Neural cell (in vitro differentiated cells): ENCODE data around the gene BRINP2. TPM values are rescaled to one million over a fixed set of nuclear protein-coding genes. Genes with fewer than 3 reads are reported as not detected.
A peak's percentile ranks its signal among the peaks of the same experiment; 100 is the strongest.

Source experiments
- H2AFZ ChIP-seq: fragments of 200-600, 300-800 bp; sonication (generic), shearing (Covaris generic); 2 replicates; pipeline ENCODE4 v1.6.0; 2014; ENCODE audit warnings: low read depth, mild to moderate bottlenecking, antibody characterized with exemption, low read length, moderate library complexity
- H3F3A ChIP-seq: fragments of 200-600 bp; shearing (Covaris generic); 2 replicates; pipeline ENCODE4 v1.6.1; 2016; ENCODE audit warnings: mild to moderate bottlenecking, moderate library complexity, mixed read lengths, antibody characterized with exemption, low read length; ENCODE audit not compliant: insufficient read depth, poor library complexity, severe bottlenecking
- H3K27ac ChIP-seq: fragments of 200-600, 300-800 bp; sonication (generic), shearing (Covaris generic); 2 replicates; pipeline ENCODE4 v1.5.1; 2014; ENCODE audit warnings: mild to moderate bottlenecking, low read length, moderate library complexity
- H3K27me3 ChIP-seq: fragments of 300-800, 200-600 bp; sonication (generic), shearing (Covaris generic); 2 replicates; pipeline ENCODE4 v1.6.0; 2014; ENCODE audit warnings: mild to moderate bottlenecking, low read depth, low read length, moderate library complexity; ENCODE audit not compliant: insufficient read depth
- H3K36me3 ChIP-seq: fragments of 300-800, 200-600 bp; sonication (generic), shearing (Covaris generic); 2 replicates; pipeline ENCODE4 v1.5.1; 2014; ENCODE audit warnings: mild to moderate bottlenecking, antibody characterized with exemption, low read length, moderate library complexity; ENCODE audit not compliant: insufficient read depth
- H3K4me2 ChIP-seq: fragments of 300-800, 200-600 bp; sonication (generic), shearing (Covaris generic); 2 replicates; pipeline ENCODE4 v1.6.0; 2014; ENCODE audit warnings: mild to moderate bottlenecking, low read length
- H3K4me3 ChIP-seq: fragments of 300-800, 200-600 bp; sonication (generic), shearing (Covaris generic); 2 replicates; pipeline ENCODE4 v1.5.1; 2014; ENCODE audit warnings: mild to moderate bottlenecking, low read length, moderate library complexity
- H3K79me2 ChIP-seq: fragments of 200-600 bp; shearing (Covaris generic); replicated peaks from 2 replicates; pipeline ENCODE4 v1.6.0; 2014; ENCODE audit warnings: mild to moderate bottlenecking, low read length, moderate library complexity; ENCODE audit not compliant: insufficient read depth
- H3K9ac ChIP-seq: fragments of 300-800, 200-600 bp; sonication (generic), shearing (Covaris generic); 2 replicates; pipeline ENCODE4 v1.6.1; 2016; ENCODE audit warnings: mild to moderate bottlenecking, low read length, mixed read lengths
- H3K9me2 ChIP-seq: fragments of 200-600 bp; shearing (Covaris generic); 2 replicates; pipeline ENCODE4 v1.6.1; 2016; ENCODE audit warnings: mild to moderate bottlenecking, low read length, mixed read lengths; ENCODE audit not compliant: insufficient read depth
- H3K9me3 ChIP-seq: fragments of 200-600, 300-800 bp; sonication (generic), shearing (Covaris generic); 2 replicates; pipeline ENCODE4 v1.6.1; 2016; ENCODE audit warnings: mild to moderate bottlenecking, mixed run types, low read length, moderate library complexity, mixed read lengths
- H4K20me1 ChIP-seq: fragments of 200-600 bp; shearing (Covaris generic); 2 replicates; pipeline ENCODE4 v1.6.1; 2016; ENCODE audit warnings: mild to moderate bottlenecking, mixed run types; ENCODE audit not compliant: insufficient read depth
- CTCF ChIP-seq: fragments of 450-650 bp; IDR thresholded peaks from 2 replicates; pipeline ENCODE4 v1.5.1; 2014; ENCODE audit warnings: antibody characterized with exemption, mild to moderate bottlenecking, moderate library complexity; ENCODE audit not compliant: poor library complexity, severe bottlenecking
- EP300 ChIP-seq: fragments of 450-650 bp; conservative IDR thresholded peaks from 2 replicates; pipeline ENCODE4 v1.6.1; 2014; ENCODE audit warnings: antibody characterized with exemption, mild to moderate bottlenecking, moderate library complexity; ENCODE audit not compliant: poor library complexity, severe bottlenecking
- EZH2 ChIP-seq: fragments of 200-600, 300-800 bp; shearing (Covaris generic), sonication (generic); IDR thresholded peaks from 2 replicates; pipeline ENCODE4 v1.6.1; 2014; ENCODE audit warnings: antibody characterized with exemption, low read length, borderline replicate concordance, mild to moderate bottlenecking; ENCODE audit not compliant: insufficient read depth, poor library complexity, severe bottlenecking
- MXI1 ChIP-seq: fragments of 450-650 bp; conservative IDR thresholded peaks from 2 replicates; pipeline ENCODE4 v1.6.1; 2014; ENCODE audit warnings: antibody characterized with exemption, mild to moderate bottlenecking; ENCODE audit not compliant: poor library complexity, severe bottlenecking
- POLR2AphosphoS5 ChIP-seq: IDR thresholded peaks from 2 replicates; pipeline ENCODE4 v1.6.1; 2012
- RAD21 ChIP-seq: fragments of 450-650 bp; conservative IDR thresholded peaks from 2 replicates; pipeline ENCODE4 v1.6.1; 2014; ENCODE audit warnings: antibody characterized with exemption, mild to moderate bottlenecking, moderate library complexity
- REST ChIP-seq: IDR thresholded peaks from 2 replicates; pipeline ENCODE4 v1.6.1; 2012; ENCODE audit warnings: borderline replicate concordance
- SMC3 ChIP-seq: fragments of 450-650 bp; conservative IDR thresholded peaks from 2 replicates; pipeline ENCODE4 v1.6.1; 2014; ENCODE audit warnings: antibody characterized with exemption, mild to moderate bottlenecking, moderate library complexity; ENCODE audit not compliant: poor library complexity
- TAF1 ChIP-seq: IDR thresholded peaks from 2 replicates; pipeline ENCODE4 v1.6.1; 2012; ENCODE audit warnings: low read depth
- polyA minus RNA-seq: library from RNA; depleted of rRNA, polyadenylated mRNA; stranded (reverse); fragments of >200 nt; gene quantifications from 2 replicates; pipeline ENCODE4 v1.2.3, GENCODE V29; 2014
- polyA plus RNA-seq: library from polyadenylated mRNA; depleted of rRNA; stranded (reverse); fragments of >200 nt; gene quantifications from 2 replicates; pipeline ENCODE4 v1.2.3, GENCODE V29; 2014

BRINP2 gene, protein sequence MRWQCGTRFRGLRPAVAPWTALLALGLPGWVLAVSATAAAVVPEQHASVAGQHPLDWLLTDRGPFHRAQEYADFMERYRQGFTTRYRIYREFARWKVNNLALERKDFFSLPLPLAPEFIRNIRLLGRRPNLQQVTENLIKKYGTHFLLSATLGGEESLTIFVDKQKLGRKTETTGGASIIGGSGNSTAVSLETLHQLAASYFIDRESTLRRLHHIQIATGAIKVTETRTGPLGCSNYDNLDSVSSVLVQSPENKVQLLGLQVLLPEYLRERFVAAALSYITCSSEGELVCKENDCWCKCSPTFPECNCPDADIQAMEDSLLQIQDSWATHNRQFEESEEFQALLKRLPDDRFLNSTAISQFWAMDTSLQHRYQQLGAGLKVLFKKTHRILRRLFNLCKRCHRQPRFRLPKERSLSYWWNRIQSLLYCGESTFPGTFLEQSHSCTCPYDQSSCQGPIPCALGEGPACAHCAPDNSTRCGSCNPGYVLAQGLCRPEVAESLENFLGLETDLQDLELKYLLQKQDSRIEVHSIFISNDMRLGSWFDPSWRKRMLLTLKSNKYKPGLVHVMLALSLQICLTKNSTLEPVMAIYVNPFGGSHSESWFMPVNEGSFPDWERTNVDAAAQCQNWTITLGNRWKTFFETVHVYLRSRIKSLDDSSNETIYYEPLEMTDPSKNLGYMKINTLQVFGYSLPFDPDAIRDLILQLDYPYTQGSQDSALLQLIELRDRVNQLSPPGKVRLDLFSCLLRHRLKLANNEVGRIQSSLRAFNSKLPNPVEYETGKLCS
- polyA plus RNA-seq = 12.9 and 17.2 TPM in 2 replicates
- polyA minus RNA-seq = 16.1 and 16.4 TPM in 2 replicates

DNA sequence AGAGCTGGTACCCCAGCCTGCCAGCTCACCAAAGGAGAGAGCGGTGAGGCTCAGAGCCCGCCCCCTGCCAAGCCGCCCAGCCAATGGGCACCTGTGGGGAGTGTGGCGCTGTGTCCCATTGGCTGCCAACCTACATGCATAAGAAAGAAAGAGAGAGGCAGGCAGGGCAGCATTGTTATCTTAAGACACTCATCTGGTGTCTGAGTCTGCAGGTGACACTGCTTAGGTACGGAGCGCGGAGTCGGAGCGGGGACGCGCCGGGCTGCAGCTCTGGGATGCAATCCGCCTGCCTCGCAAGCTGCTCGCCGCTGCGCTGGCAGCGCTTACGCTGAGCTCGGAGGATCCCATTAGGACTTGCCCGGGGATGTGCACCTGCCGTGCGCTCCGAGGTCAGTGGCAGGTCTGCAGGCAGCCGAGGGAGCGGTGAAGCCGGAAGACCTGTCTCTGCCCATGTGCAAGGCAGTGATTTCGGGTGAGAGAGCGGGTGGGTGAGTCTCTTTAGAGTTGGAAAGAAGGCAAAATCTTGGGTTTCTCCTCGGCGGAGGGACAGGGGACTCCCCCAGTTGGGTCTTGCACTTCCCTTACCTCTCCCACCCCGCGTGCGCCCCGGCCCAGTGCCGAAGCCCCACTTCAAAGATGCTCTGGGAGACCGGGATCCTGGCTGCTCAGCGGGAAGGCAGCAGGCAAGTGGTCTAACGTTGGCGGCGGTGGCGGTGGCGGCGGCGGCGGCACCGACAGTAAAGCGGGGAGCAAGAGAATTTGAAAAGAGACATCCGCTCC, at the start of gene BRINP2:
TSS of gene BRINP2 (plus strand) at position 203 of the 780 bp plus-strand sequence. CDS start 58,919 bp downstream, outside the sequence.
- TF ChIP-seq CTCF (peak; percentile 21), SMC3 (peak; percentile 67), MXI1 (peak; percentile 93), POLR2AphosphoS5 (peak; percentile 94), EP300 (peak; percentile 52), RAD21 (peak; percentile 58), EZH2 (no peak), REST (peak; percentile 87), TAF1 (peak; percentile 97)
- Histone ChIP-seq H3K4me2 (peak within 1 kb of the TSS; percentile 83), H3K9ac (peak within 1 kb of the TSS; percentile 64), H3K9me3 (no peaks in the 10 kb centered on the region), H3K27ac (peak within 1 kb of the TSS; percentile 54), H3K79me2 (peaks cover 5% of the 10 kb centered on the region), H3K36me3 (no peaks in the 10 kb centered on the region), H3F3A (no peaks in the 10 kb centered on the region), H2AFZ (peak within 1 kb of the TSS; percentile 21), H4K20me1 (no peaks in the 10 kb centered on the region), H3K9me2 (no peaks in the 10 kb centered on the region), H3K4me3 (peak within 1 kb of the TSS; percentile 80), H3K27me3 (peaks cover 10% of the 10 kb centered on the region)
